Activated CD8-positive, alpha-beta T cell treated with anti-CD3 and anti-CD28 coated beads for 36 hours (primary cell): ENCODE measurements around the gene TUBGCP5. TPM values are rescaled to one million over a fixed set of nuclear protein-coding genes. Genes with fewer than 3 reads are reported as not detected.

Source experiments
- ATAC-seq: fragments of 200-7000 bp; cut with Tn5 transposase; one replicate; pipeline ENCODE4 v1.10.0; 2021; ENCODE audit warnings: mild to moderate bottlenecking, moderate library complexity
- CTCF ChIA-PET: fragments of 350-600 bp; sonication (Branson Sonifier 250); formaldehyde crosslinking; loops from one replicate; lab custom pipeline; 2021; ENCODE audit warnings: antibody characterized with exemption; lab: Charles Lee
- POLR2A ChIA-PET: fragments of 350-600 bp; sonication (Branson Sonifier 250); formaldehyde crosslinking; loops from one replicate; lab custom pipeline; 2021; ENCODE audit warnings: antibody characterized with exemption; lab: Charles Lee
- DNase-seq: peaks from one replicate; pipeline ENCODE4 v3.0.0-alpha.2; 2020
- H3K27ac Mint-ChIP-seq: one replicate; pipeline ENCODE4 v1.8.0; 2021; ENCODE audit warnings: mild to moderate bottlenecking, mixed read lengths
- H3K27me3 Mint-ChIP-seq: one replicate; pipeline ENCODE4 v1.8.0; 2021; ENCODE audit warnings: mixed read lengths
- H3K36me3 Mint-ChIP-seq: one replicate; pipeline ENCODE4 v1.8.0; 2021; ENCODE audit warnings: low read depth, mixed read lengths
- H3K4me1 Mint-ChIP-seq: one replicate; pipeline ENCODE4 v1.8.0; 2021; ENCODE audit warnings: low read depth, mixed read lengths
- H3K4me3 Mint-ChIP-seq: one replicate; pipeline ENCODE4 v1.8.0; 2021; ENCODE audit warnings: mild to moderate bottlenecking, moderate library complexity, mixed read lengths
- H3K9me3 Mint-ChIP-seq: one replicate; pipeline ENCODE4 v1.8.0; 2021; ENCODE audit warnings: mixed read lengths
- intact Hi-C: fragments of 100-400 bp; cut with micrococcal nuclease; formaldehyde crosslinking; loops from one replicate; pipeline ENCODE4 v1.10.0; 2022
- total RNA-seq, 2 experiments: library from RNA; stranded (reverse); gene quantifications; one replicate each; pipeline ENCODE4 v1.2.3, GENCODE V29; 2021
- TF ChIP-seq, protein P1 (sequence below): fragments of 200-600 bp; IDR thresholded peaks from one replicate; pipeline ENCODE4 v1.8.0; 2022; ENCODE audit warnings: antibody characterized with exemption, mild to moderate bottlenecking

TUBGCP5 gene
- total RNA-seq, 2 experiments from 2014 or later, result 19.2 to 22.0 TPM

GRCh38 chr15:22979238-22980188, 59.9 kb downstream of the TUBGCP5 start:
- Mint-ChIP-seq H3K4me1 (peaks cover 4% of the 10 kb centered on the region), H3K27me3 (peaks cover 13% of the 10 kb centered on the region), H3K27ac (no peak overlapping the region), H3K9me3 (no peaks in the 10 kb centered on the region), H3K4me3 (peak overlapping the region; percentile 82), H3K36me3 (no peaks in the 10 kb centered on the region)
- ChIA-PET POLR2A (interaction anchor here (1.2 kb wide), 1 partner anchor 60 kb away, joined by 3 read pairs; the partner anchor contains the start of gene TUBGCP5), CTCF (interaction anchor here (1.3 kb wide), 1 partner anchor 60 kb away, joined by 3 read pairs; the partner anchor contains the start of gene TUBGCP5)
- DNase-seq (peak; percentile 59), ATAC-seq (peak; percentile 73)
- TF ChIP-seq, protein P1, sequence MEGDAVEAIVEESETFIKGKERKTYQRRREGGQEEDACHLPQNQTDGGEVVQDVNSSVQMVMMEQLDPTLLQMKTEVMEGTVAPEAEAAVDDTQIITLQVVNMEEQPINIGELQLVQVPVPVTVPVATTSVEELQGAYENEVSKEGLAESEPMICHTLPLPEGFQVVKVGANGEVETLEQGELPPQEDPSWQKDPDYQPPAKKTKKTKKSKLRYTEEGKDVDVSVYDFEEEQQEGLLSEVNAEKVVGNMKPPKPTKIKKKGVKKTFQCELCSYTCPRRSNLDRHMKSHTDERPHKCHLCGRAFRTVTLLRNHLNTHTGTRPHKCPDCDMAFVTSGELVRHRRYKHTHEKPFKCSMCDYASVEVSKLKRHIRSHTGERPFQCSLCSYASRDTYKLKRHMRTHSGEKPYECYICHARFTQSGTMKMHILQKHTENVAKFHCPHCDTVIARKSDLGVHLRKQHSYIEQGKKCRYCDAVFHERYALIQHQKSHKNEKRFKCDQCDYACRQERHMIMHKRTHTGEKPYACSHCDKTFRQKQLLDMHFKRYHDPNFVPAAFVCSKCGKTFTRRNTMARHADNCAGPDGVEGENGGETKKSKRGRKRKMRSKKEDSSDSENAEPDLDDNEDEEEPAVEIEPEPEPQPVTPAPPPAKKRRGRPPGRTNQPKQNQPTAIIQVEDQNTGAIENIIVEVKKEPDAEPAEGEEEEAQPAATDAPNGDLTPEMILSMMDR, result no peak
- intact Hi-C loops, result loop anchor here (10.0 kb wide), 1 partner anchor 55 kb away; the partner anchor contains the start of gene TUBGCP5

- peaks cover 4% of the 10 kb centered on the region for H3K4me1 Mint-ChIP-seq
- intact Hi-C loops, result loop anchor here (10.0 kb wide), 1 partner anchor 56 kb away; the partner anchor contains the start of gene TUBGCP5
- H3K9me3 Mint-ChIP-seq, result no peaks in the 10 kb centered on the region
- no peak overlapping the region for H3K27ac Mint-ChIP-seq
- ATAC-seq (peak; percentile 51), DNase-seq (no peak)
- peak overlapping the region; percentile 82 for H3K4me3 Mint-ChIP-seq
- TF ChIP-seq, protein P1, result no peak
- peaks cover 13% of the 10 kb centered on the region for H3K27me3 Mint-ChIP-seq
- ChIA-PET POLR2A (no interaction called here), CTCF (interaction anchor here (1.3 kb wide), 1 partner anchor 61 kb away, joined by 3 read pairs; the partner anchor contains the start of gene TUBGCP5)
- H3K36me3 Mint-ChIP-seq, result no peaks in the 10 kb centered on the region
These were observed 60.6 kb downstream of the TUBGCP5 start for GRCh38 chr15:22978691-22979237.

GRCh38 chr15:22974745-22975144, 64.6 kb downstream of the TUBGCP5 start:
- ATAC-seq (no peak), DNase-seq (no peak)
- Mint-ChIP-seq H3K27me3 (peaks cover 13% of the 10 kb centered on the region), H3K36me3 (no peaks in the 10 kb centered on the region), H3K4me3 (no peak overlapping the region), H3K9me3 (no peaks in the 10 kb centered on the region), H3K27ac (no peak overlapping the region), H3K4me1 (peaks cover 5% of the 10 kb centered on the region)
- ChIA-PET POLR2A (no interaction called here), CTCF (no interaction called here)
- TF ChIP-seq, protein P1, result no peak
- intact Hi-C loops, result loop anchor here (10.0 kb wide), 1 partner anchor 60 kb away; the partner anchor contains the start of gene TUBGCP5

- Mint-ChIP-seq H3K27ac (no peak overlapping the region), H3K27me3 (peaks cover 5% of the 10 kb centered on the region), H3K36me3 (no peaks in the 10 kb centered on the region), H3K4me3 (no peak overlapping the region), H3K9me3 (no peaks in the 10 kb centered on the region), H3K4me1 (peaks cover 2% of the 10 kb centered on the region)
- intact Hi-C loops, result loop anchor here (10.0 kb wide), 1 partner anchor 61 kb away; the partner anchor contains the start of gene TUBGCP5
- ATAC-seq, result no peak
- TF ChIP-seq, protein P1, result no peak
- no peak for DNase-seq
- ChIA-PET CTCF (no interaction called here), POLR2A (no interaction called here)
These were observed 65.4 kb downstream of the TUBGCP5 start for GRCh38 chr15:22973987-22974386.
